Raji (cell line): ENCODE data around the gene MOB2.

Source experiments
- POLR2A ChIP-seq: IDR thresholded peaks from 2 replicates; pipeline ENCODE4 v1.6.1; 2011; ENCODE audit warnings: low read depth, low read length, control low read depth; ENCODE audit not compliant: insufficient read depth

The MOB2 gene

GRCh38 chr11:1459764-1460395 is 26.7 kb downstream of the MOB2 start:
- no peak for TF ChIP-seq POLR2A

DNA sequence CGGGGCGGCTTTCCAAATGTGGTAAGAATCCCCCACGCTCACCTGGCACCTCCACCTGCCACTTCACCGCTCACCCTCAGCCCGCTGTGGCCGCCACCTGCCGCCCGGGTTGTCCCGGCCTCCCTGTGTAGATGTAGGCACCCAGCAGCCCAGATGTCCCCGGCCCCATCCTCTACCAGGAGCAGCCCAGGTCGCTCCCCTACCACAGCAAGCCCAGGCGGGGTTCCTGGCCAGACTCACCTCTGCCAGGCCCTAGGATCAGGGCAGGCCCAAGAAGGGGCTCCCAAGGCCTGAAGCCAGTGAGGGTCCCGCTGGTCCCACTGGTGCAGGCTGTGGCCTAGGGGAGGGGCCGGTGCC is 27.4 kb downstream of the MOB2 start:
- TF ChIP-seq POLR2A = no peak

- TF ChIP-seq POLR2A = no peak
Measured at GRCh38 chr11:1458340-1459218, 28.0 kb downstream of the MOB2 start.

GRCh38 chr11:1457856-1458255 is 28.7 kb downstream of the MOB2 start:
- no peak for TF ChIP-seq POLR2A

DNA sequence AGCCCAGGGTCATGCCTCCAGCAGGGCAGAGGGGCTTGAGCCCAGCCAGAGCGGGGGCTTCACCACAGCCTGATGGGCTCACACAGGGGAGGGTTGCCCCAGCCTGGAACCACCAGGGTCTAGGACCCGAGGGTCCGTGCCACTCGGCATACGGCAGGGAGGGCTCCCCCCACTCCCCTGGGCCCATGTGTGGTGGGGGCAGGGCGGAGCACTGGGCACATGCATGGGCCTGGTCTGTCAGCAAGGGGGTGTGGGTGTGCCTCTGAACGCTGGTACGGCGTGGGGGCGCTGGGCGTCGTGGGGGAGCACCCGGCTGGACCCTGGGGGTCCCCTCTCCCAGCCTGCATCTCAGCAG is 29.3 kb downstream of the MOB2 start:
- no peak for TF ChIP-seq POLR2A

- no peak for TF ChIP-seq POLR2A
Measured at GRCh38 chr11:1456596-1457325, 29.8 kb downstream of the MOB2 start.

DNA sequence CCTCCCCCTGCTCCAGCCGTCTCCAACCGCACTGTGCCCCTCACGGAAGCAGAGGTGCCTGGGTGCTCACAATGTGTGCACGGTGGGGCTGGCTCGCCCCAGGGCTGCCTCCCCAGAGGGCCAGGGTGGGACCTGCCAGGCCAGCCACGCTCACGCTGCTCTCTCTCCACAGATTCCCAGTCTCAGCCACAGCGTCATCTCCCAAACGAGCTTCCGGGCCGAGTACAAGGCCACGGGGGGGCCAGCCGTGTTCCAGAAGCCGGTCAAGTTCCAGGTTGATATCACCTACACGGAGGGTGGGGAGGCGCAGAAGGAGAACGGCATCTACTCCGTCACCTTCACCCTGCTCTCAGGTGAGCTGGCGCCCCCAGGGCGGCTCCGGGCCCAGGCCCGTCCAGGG is 30.4 kb downstream of the MOB2 start:
- no peak for TF ChIP-seq POLR2A

DNA sequence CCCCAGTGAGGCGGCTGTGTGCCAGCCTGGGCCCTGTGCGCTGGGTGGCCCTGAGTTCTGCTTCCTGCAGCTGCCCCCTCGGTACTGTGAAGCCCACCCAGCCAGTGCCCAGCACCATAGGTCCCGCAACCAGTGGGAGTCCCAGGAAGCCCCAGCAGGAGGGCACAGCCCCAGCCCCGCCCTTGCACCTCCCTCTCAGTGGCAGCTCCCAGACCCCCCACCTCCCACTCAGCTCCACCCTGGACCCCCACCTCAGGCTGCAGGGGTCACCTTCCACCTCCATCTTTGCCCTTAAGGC is 30.9 kb downstream of the MOB2 start:
- TF ChIP-seq POLR2A = no peak

GRCh38 chr11:1455032-1455762 is 31.4 kb downstream of the MOB2 start:
- TF ChIP-seq POLR2A = no peak

GRCh38 chr11:1454576-1454975 is 32.0 kb downstream of the MOB2 start:
- no peak for TF ChIP-seq POLR2A

DNA sequence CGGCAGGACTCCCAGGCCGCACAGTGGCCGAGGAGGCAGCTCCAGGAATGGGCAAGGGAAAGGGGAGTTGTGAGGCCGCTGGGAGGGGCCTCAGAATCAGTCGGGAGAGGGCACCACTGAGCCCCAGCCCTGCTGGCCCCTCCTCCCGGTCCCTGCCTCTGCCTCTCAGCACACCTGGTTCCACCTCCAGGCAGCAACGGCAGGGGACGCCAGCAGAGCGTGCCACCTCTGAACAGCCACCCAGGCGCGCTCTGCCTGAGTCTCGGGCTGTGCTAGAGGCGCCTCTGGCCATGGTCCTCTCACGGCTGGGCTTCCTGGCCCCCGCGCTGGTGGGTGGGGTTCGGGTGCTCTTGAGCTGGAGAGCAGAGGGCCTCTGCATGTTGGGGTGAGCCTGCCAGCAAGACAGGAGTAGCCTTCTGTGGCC is 33.0 kb downstream of the MOB2 start:
- TF ChIP-seq POLR2A = no peak

- TF ChIP-seq POLR2A = no peak
Measured at GRCh38 chr11:1452744-1453143, 33.8 kb downstream of the MOB2 start.

DNA sequence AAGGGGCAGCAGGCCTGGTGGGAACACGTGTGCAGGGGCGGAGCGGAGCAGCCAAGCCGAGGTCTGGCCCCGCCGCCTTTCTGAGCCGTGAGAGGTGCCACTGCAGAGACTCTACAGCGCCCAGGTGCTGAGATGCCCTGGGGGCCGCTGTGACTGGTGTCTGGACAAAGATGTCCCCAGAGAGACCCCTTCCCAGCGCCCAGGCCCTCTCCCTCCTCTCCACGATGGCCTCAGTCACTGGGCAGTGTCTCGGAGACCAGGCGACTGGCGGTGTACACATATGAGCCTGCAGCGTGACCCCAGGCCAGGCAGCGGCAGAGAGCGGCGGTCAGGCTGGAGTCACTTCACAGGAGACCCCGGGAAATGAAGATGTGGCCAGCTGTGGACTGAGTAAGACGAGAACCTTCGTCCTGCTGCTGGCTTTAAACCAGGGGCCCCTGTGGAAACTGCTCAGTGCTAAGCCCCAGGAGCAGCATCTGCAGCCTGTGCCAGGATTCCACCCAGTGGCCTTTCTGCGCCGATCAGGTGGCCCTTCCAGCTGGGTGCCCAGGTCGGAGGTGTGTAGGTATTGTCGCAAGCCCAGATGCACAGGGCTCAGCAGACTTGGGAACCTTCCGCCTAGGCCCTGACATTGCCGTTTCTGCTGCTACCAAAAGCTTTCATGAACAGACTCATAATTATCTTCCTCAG is 34.7 kb downstream of the MOB2 start:
- no peak for TF ChIP-seq POLR2A

- TF ChIP-seq POLR2A = no peak
Measured at GRCh38 chr11:1450949-1451710, 35.4 kb downstream of the MOB2 start.
